ENCODE measurements around the gene PYCR2. TPM values are rescaled to one million over a fixed set of nuclear protein-coding genes. Genes with fewer than 3 reads are reported as not detected.
A peak's percentile ranks its signal among the peaks of the same experiment; 100 is the strongest.

The PYCR2 gene
- total RNA-seq, 4 donors from 2014 or later = 31.1 to 46.2 (median 35.5) TPM

- Histone ChIP-seq H3K9me3 (no peaks in the 10 kb centered on the region), H3K4me3 (no peak overlapping the region), H3K27me3 (no peaks in the 10 kb centered on the region), H3K27ac (no peak overlapping the region), H3K36me3 (no peaks in the 10 kb centered on the region), H3K4me1 (peaks cover 0 to 5% (median under 1%) of the 10 kb centered on the region in 4 donors)
- TF ChIP-seq, protein P1, sequence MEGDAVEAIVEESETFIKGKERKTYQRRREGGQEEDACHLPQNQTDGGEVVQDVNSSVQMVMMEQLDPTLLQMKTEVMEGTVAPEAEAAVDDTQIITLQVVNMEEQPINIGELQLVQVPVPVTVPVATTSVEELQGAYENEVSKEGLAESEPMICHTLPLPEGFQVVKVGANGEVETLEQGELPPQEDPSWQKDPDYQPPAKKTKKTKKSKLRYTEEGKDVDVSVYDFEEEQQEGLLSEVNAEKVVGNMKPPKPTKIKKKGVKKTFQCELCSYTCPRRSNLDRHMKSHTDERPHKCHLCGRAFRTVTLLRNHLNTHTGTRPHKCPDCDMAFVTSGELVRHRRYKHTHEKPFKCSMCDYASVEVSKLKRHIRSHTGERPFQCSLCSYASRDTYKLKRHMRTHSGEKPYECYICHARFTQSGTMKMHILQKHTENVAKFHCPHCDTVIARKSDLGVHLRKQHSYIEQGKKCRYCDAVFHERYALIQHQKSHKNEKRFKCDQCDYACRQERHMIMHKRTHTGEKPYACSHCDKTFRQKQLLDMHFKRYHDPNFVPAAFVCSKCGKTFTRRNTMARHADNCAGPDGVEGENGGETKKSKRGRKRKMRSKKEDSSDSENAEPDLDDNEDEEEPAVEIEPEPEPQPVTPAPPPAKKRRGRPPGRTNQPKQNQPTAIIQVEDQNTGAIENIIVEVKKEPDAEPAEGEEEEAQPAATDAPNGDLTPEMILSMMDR (IDR thresholded peaks at IDR 0.05) = no peak
- no peak for TF ChIP-seq POLR2A (IDR thresholded peaks at IDR 0.05)
- no peak for DNase-seq
Observed at GRCh38 chr1:225906467-225906866, 17.6 kb downstream of the PYCR2 start.

DNA sequence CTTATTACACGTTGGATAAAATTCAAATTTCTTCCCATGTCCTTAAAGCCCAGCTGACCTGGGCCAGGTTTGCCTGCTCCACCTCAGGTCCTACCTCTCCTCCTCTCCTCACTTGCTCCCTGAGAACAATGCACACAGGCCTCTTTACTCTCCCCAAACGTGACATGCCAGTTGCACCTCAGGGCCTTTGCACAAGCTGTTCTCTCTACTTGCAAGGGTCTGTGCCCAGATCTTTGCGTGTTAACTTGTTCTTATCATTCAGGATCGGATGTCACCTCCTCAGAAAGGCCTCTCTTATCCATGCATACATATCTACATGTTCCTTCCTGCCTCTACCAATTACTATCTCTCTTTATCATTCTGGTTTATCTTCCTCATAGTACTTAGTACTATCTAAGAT is 20.4 kb downstream of the PYCR2 start:
- no peak for DNase-seq
- Histone ChIP-seq H3K4me3 (no peak overlapping the region), H3K4me1 (peaks cover 0 to 4% (median 0%) of the 10 kb centered on the region in 4 donors), H3K9me3 (no peaks in the 10 kb centered on the region), H3K27ac (no peak overlapping the region), H3K27me3 (no peaks in the 10 kb centered on the region), H3K36me3 (no peaks in the 10 kb centered on the region)
- no peak for TF ChIP-seq POLR2A (IDR thresholded peaks at IDR 0.05)
- TF ChIP-seq, protein P1 (IDR thresholded peaks at IDR 0.05) = no peak

- H3K27me3 ChIP-seq = no peaks in the 10 kb centered on the region
- TF ChIP-seq POLR2A (IDR thresholded peaks at IDR 0.05) = no peak
- TF ChIP-seq, protein P1 (IDR thresholded peaks at IDR 0.05) = no peak
- peaks cover 0 to 18% (median 14%) of the 10 kb centered on the region in 4 donors for H3K4me1 ChIP-seq
- no peaks in the 10 kb centered on the region for H3K9me3 ChIP-seq
- DNase-seq = no peak
- H3K36me3 ChIP-seq = no peaks in the 10 kb centered on the region
- peak overlapping the region in 1 of 4 donors; percentile 75 for H3K27ac ChIP-seq
- H3K4me3 ChIP-seq = no peak overlapping the region
Observed at GRCh38 chr1:225899044-225899925, 24.8 kb downstream of the PYCR2 start.

GRCh38 chr1:225897595-225898514 is 26.2 kb downstream of the PYCR2 start:
- no peaks in the 10 kb centered on the region for H3K27me3 ChIP-seq
- H3K4me3 ChIP-seq = no peak overlapping the region
- no peaks in the 10 kb centered on the region for H3K9me3 ChIP-seq
- H3K4me1 ChIP-seq = peaks cover 0 to 18% (median 14%) of the 10 kb centered on the region in 4 donors
- H3K27ac ChIP-seq = peak overlapping the region in 2 of 4 donors; percentile 63 to 75
- H3K36me3 ChIP-seq = no peaks in the 10 kb centered on the region
- peak in 2 of 3 donors; percentile 73 to 78 for DNase-seq
- TF ChIP-seq POLR2A (IDR thresholded peaks at IDR 0.05) = no peak

DNA sequence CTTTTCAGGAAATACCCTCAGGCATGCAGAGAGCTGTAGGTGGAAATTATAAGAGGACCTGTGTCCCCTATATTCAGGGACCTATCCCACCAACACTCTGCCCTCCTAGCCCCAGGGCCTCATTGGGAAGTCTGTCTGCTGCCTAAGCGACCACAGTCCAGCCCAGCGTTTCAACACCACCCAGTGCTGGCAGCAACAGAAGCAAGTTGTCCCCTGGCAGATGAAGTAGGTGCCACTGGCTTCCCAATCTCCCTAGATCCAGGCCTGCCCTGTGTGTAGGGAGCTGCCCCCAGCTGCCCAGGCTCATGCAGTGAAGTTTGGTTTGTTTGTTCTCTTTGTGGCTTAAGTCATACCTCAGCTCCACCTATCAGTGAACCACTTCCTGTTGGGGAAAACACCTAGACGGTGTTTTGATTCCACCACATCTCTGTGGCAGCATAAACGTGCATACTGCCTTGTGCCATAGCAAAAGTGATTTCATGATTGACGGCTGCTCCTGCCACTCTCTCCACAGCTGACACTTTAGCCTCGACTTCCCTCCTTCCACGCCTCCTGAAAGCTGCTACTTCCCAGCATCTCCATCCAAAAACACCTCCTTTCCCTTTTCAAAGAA is 27.0 kb downstream of the PYCR2 start:
- Histone ChIP-seq H3K36me3 (no peaks in the 10 kb centered on the region), H3K4me1 (peaks cover 0 to 18% (median 14%) of the 10 kb centered on the region in 4 donors), H3K27me3 (no peaks in the 10 kb centered on the region), H3K4me3 (no peak overlapping the region), H3K27ac (peak overlapping the region in 2 of 4 donors; percentile 63 to 75), H3K9me3 (no peaks in the 10 kb centered on the region)
- TF ChIP-seq, protein P1 (IDR thresholded peaks at IDR 0.05) = no peak
- no peak for TF ChIP-seq POLR2A (IDR thresholded peaks at IDR 0.05)
- peak in 2 of 3 donors; percentile 79 to 85 for DNase-seq

Measured in Peyer's patch (tissue), 4 donors.